ENCODE data around the gene NOP10.

NOP10 gene

DNA sequence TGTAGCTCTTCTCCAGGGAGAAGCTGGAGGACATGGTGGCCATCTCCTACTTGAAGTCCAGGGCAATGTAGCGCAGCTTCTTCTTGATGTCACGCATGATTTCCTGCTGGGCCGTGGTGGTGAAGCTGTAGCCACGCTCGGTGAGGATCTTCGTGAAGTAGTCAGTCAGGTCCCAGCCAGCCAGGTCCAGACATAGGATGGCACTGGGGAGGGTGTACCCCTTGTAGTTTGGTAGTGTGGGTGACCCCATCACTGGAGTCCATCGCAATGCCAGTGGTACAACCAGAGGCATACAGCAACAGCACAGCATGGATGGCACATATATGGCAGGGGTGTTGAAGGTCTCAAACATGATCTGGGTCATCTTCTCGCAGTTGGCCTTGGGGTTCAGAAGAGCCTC lies 31.0 kb upstream of the NOP10 start:
- Mint-ChIP-seq H3K27ac (no peak overlapping the region), H3K9me3 (peaks cover 18% of the 10 kb centered on the region), H3K4me3 (no peak overlapping the region), H3K27me3 (ENCODE audit: low read depth, poor library complexity) (peaks cover 3% of the 10 kb centered on the region), H3K4me1 (peaks cover 8% of the 10 kb centered on the region), H3K36me3 (ENCODE audit: low read depth) (peaks cover 5% of the 10 kb centered on the region)
- TF ChIP-seq, protein P1, sequence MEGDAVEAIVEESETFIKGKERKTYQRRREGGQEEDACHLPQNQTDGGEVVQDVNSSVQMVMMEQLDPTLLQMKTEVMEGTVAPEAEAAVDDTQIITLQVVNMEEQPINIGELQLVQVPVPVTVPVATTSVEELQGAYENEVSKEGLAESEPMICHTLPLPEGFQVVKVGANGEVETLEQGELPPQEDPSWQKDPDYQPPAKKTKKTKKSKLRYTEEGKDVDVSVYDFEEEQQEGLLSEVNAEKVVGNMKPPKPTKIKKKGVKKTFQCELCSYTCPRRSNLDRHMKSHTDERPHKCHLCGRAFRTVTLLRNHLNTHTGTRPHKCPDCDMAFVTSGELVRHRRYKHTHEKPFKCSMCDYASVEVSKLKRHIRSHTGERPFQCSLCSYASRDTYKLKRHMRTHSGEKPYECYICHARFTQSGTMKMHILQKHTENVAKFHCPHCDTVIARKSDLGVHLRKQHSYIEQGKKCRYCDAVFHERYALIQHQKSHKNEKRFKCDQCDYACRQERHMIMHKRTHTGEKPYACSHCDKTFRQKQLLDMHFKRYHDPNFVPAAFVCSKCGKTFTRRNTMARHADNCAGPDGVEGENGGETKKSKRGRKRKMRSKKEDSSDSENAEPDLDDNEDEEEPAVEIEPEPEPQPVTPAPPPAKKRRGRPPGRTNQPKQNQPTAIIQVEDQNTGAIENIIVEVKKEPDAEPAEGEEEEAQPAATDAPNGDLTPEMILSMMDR (IDR thresholded peaks at IDR 0.05) = no peak
- no peak for DNase-seq

DNA sequence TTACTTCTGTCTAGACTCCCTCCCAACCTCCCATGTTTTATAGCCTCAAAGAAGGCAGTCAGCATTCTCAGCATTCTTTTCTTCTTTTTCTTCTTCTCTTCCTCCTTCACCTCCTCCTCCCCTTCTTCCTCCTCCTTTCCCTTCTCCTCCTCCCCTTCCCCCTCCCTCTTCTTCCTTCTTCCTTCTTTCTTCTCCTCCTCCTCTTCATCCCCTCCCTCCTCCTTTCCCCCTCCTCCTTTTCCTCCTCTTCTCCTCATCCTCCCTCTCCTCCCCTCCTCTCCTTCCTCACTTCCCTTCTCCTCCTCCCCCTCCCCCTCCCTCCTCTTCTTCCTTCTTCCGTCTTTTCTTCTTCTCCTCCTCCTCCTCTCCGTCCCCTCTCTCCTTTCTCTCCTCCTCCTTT lies 27.7 kb upstream of the NOP10 start:
- peaks cover 5% of the 10 kb centered on the region for H3K36me3 Mint-ChIP-seq (ENCODE audit: low read depth)
- H3K27me3 Mint-ChIP-seq (ENCODE audit: low read depth, poor library complexity) = peaks cover 3% of the 10 kb centered on the region
- no peak for DNase-seq
- TF ChIP-seq, protein P1 (IDR thresholded peaks at IDR 0.05) = no peak
- H3K4me3 Mint-ChIP-seq = no peak overlapping the region
- peaks cover 29% of the 10 kb centered on the region for H3K4me1 Mint-ChIP-seq
- H3K27ac Mint-ChIP-seq = no peak overlapping the region
- H3K9me3 Mint-ChIP-seq = peaks cover 15% of the 10 kb centered on the region

DNA sequence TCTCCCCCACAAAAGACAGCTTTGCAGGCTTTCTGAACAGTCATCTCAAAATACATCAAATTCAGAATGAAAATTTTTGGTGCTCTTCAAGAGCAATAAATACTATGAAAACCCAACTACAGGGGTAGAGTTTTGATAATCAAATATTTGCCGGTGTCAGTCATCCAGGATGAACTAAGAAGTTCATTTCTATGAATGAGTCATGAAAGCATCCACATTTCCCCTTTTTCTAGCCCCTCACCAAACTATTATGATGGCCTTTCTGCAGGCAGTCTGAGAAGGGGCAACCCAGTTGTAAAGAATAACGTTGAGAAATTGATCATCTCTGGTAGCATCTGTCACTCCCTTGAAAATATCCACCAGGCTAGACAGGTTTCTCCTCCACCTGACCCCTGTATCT lies 27.2 kb upstream of the NOP10 start:
- H3K4me1 Mint-ChIP-seq = peaks cover 34% of the 10 kb centered on the region
- peaks cover 5% of the 10 kb centered on the region for H3K36me3 Mint-ChIP-seq (ENCODE audit: low read depth)
- H3K27ac Mint-ChIP-seq = no peak overlapping the region
- no peak overlapping the region for H3K4me3 Mint-ChIP-seq
- TF ChIP-seq, protein P1 (IDR thresholded peaks at IDR 0.05) = no peak
- DNase-seq = no peak
- peaks cover 13% of the 10 kb centered on the region for H3K9me3 Mint-ChIP-seq
- peaks cover 3% of the 10 kb centered on the region for H3K27me3 Mint-ChIP-seq (ENCODE audit: low read depth, poor library complexity)

DNA sequence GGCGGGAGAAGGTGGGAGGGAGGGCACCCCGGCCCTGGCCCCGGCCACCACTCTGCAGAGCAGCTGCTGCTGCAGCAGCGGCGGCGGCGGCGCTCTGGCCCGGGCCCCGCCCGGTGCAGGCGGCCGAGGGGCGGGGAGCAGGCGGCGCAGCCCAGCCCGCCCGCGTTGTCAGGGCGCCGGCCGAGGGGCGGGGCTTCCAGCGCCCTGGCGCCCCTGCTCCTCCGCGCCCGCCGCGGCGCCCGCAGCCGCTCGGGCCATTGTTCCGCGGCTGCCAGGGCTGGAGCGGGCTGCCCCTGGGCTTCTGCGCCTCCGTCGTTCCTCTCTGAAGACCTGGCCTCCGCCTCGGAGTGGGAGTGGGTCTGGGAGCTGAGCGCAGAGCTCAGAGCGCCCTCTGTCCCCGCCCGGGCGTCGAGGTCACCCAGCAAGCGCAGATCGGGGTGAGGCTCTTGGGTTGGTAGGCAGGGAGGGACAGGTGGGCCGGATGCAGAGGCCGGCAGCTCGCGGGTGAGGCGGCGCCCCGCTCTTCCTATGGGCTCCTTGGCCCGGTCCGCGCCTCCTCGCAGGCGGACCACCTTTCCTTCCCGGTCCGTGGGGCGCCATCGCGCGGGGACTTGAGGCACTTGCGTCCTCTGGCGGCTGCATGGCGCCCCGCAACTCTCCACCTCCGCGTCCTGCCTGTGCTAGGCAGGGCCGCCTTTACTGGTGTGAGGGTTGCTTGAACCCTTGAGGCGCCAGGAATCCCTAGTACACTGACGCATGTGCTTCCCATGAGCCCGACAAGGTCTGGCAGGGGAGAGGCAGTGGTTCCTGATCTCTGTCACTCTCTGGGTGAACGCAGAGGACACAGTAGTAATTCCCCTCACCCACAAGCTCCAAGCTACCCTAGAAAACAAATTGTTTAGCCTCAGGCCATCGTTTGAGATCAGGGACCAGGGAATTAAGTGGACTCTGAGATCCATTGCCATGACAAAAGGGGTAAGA lies 24.5 kb upstream of the NOP10 start, which contains the start of gene LPCAT4:
Gene LPCAT4 (minus strand): TSS at position 96 of the 981 bp plus-strand sequence. CDS start 96 bp downstream, outside the sequence.
- Mint-ChIP-seq H3K4me3 (peak within 1 kb of the TSS; percentile 95), H3K36me3 (ENCODE audit: low read depth) (peaks cover 13% of the 10 kb centered on the region), H3K4me1 (peaks cover 46% of the 10 kb centered on the region), H3K27me3 (ENCODE audit: low read depth, poor library complexity) (no peaks in the 10 kb centered on the region), H3K27ac (peak within 1 kb of the TSS; percentile 98), H3K9me3 (peaks cover 5% of the 10 kb centered on the region)
- TF ChIP-seq, protein P1 (IDR thresholded peaks at IDR 0.05) = peak; percentile 81
- peak; percentile 82 for DNase-seq

DNA sequence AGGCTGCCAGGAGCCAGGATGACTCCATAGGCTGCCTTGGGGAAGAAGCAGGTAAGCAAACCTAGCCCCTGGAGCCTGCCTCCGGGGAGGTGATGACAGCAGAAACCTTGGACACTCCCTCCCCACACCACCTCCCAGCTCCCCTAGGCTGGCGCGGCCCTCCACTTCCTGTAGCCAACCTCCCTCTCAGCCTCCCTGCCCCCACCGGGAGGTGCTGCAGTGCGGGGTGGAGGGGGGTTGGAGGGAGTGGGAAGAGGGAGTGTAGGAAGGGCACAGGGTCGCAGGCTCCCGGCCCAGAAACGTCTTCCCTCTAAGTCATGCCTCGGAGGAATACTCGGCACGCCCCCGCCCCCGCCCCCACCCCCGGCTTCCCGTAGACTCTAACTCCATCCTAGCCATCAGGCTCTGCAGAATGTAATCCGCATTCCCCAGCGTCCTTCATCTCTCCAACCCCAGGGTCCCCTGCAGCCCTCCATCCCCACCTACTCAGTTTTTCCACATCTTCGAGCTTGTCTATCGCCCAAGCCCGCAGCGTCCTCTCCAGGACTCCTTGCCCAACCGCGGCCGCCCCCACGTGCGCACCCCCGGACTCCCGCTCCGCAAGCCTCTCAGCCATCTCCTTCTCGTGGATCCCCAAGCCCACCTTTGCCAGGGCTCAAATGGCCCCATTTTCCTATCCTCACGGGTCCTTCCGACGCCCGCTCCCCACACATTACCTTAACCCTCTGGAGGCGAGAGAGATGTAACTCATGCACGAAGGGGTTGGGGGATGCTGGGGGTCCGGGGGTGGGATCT lies 23.5 kb upstream of the NOP10 start:
- Mint-ChIP-seq H3K36me3 (ENCODE audit: low read depth) (peaks cover 20% of the 10 kb centered on the region), H3K4me1 (peaks cover 46% of the 10 kb centered on the region), H3K9me3 (peaks cover under 1% of the 10 kb centered on the region), H3K4me3 (peak overlapping the region; percentile 95), H3K27me3 (ENCODE audit: low read depth, poor library complexity) (no peaks in the 10 kb centered on the region), H3K27ac (peak overlapping the region; percentile 97)
- peak; percentile 79 for DNase-seq
- TF ChIP-seq, protein P1 (IDR thresholded peaks at IDR 0.05) = no peak

All from nephron progenitor cell (in vitro differentiated cells).